Measurements from ENCODE around the gene EYA2.

GRCh38 chr20:46849269-46849668 lies 45.4 kb upstream of the EYA2 start:
- TF ChIP-seq CTCF (IDR thresholded peaks at IDR 0.05) (no peak), POLR2A (IDR thresholded peaks at IDR 0.05) (no peak)
